ENCODE data around the gene CELF2.

DNA sequence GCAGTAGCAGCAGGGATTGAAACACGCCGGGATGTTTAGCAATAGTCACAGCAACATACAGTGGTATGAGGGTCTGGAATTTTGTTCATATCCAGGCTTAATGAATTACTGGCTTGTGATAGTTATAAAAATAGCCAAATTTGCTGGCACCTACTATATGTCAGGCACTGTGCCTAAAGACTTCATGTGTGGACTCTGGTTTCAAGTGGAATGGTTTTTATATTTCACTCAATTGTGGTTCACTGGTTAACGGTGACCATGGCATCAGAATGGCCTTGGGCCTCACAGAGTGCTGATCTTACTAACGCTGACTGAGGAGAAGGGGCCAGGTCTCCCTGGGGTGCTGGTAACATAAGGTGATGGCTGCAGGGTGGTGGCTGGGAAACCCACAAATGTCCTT, 55.7 kb downstream of the CELF2 start:
- no peak for TF ChIP-seq EZH2 (IDR thresholded peaks at IDR 0.05; ENCODE audit: borderline replicate concordance, low read depth, low read length, severe bottlenecking)
- TF ChIP-seq, protein P1, sequence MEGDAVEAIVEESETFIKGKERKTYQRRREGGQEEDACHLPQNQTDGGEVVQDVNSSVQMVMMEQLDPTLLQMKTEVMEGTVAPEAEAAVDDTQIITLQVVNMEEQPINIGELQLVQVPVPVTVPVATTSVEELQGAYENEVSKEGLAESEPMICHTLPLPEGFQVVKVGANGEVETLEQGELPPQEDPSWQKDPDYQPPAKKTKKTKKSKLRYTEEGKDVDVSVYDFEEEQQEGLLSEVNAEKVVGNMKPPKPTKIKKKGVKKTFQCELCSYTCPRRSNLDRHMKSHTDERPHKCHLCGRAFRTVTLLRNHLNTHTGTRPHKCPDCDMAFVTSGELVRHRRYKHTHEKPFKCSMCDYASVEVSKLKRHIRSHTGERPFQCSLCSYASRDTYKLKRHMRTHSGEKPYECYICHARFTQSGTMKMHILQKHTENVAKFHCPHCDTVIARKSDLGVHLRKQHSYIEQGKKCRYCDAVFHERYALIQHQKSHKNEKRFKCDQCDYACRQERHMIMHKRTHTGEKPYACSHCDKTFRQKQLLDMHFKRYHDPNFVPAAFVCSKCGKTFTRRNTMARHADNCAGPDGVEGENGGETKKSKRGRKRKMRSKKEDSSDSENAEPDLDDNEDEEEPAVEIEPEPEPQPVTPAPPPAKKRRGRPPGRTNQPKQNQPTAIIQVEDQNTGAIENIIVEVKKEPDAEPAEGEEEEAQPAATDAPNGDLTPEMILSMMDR (IDR thresholded peaks at IDR 0.05; ENCODE audit: borderline replicate concordance, extremely low read depth, low read length, poor library complexity, severe bottlenecking), result no peak

Data from DND-41 (cell line).